H1 (cell line): ENCODE results near the gene ATAD3A. TPM values are rescaled to one million over a fixed set of nuclear protein-coding genes. Genes with fewer than 3 reads are reported as not detected.
"Not testable (repeated sequence)": the region's sequence is repeated elsewhere in the genome, so short reads cannot be mapped to it uniquely, and the experiment has no call there.

Source experiments
- CTCF ChIA-PET: fragments of 300-600 bp; sonication (Branson Sonifier 250); formaldehyde crosslinking; loops from one replicate; lab custom pipeline; 2021; ENCODE audit not compliant: partially characterized antibody; lab: Charles Lee
- POLR2A ChIA-PET: fragments of 300-600 bp; sonication (Branson Sonifier 250); formaldehyde crosslinking; loops from one replicate; lab custom pipeline; 2021; ENCODE audit warnings: inconsistent platforms; ENCODE audit not compliant: partially characterized antibody; lab: Charles Lee
- DNase-seq, 2 experiments: peaks; one replicate each; pipeline versions ENCODE4 v3.0.0 to v3.0.0-alpha.2; 2010 to 2022; ENCODE audit warnings: low spot score in 2 of 2, low read depth in 1 of 2, mixed read lengths in 1 of 2
- FAIRE-seq: peaks from 2 replicates; lab custom pipeline; 2011; peaks lifted over from hg19 to GRCh38; lab: Jason Lieb, UNC
- H2AFZ ChIP-seq: 2 replicates; pipeline ENCODE4 v1.8.1; 2012; ENCODE audit warnings: low read length, inconsistent platforms
- H2AK5ac ChIP-seq: 2 replicates; pipeline ENCODE4 v1.6.1; 2013; ENCODE audit warnings: low read depth, low read length
- H2BK120ac ChIP-seq: replicated peaks from 2 replicates; pipeline ENCODE3; 2013; ENCODE audit warnings: low read depth, low read length, inconsistent platforms
- H2BK12ac ChIP-seq: 2 replicates; pipeline ENCODE4 v1.6.1; 2013; ENCODE audit warnings: low read depth, low read length
- H2BK15ac ChIP-seq: 2 replicates; pipeline ENCODE4 v1.6.1; 2013; ENCODE audit warnings: low read length
- H2BK20ac ChIP-seq: 2 replicates; pipeline ENCODE4 v1.6.1; 2013; ENCODE audit warnings: low read length
- H2BK5ac ChIP-seq: 2 replicates; pipeline ENCODE4 v1.6.1; 2013; ENCODE audit warnings: low read depth, low read length
- H3K14ac ChIP-seq: 2 replicates; pipeline ENCODE4 v1.6.1; 2013; ENCODE audit warnings: inconsistent platforms; ENCODE audit not compliant: insufficient read length
- H3K18ac ChIP-seq: 2 replicates; pipeline ENCODE4 v1.6.1; 2013; ENCODE audit warnings: low read length; ENCODE audit errors: extremely low read depth
- H3K23ac ChIP-seq: 2 replicates; pipeline ENCODE4 v1.6.1; 2013; ENCODE audit warnings: inconsistent platforms; ENCODE audit not compliant: insufficient read length
- H3K23me2 ChIP-seq: 2 replicates; pipeline ENCODE4 v1.6.1; 2013; ENCODE audit warnings: low read depth, low read length
- H3K27ac ChIP-seq: 2 replicates; pipeline ENCODE4 v1.6.1; 2011; ENCODE audit warnings: low read depth, low read length, inconsistent platforms
- H3K27me3 ChIP-seq, 4 experiments: replicated peaks in 1 of 4; 1 replicate in 1 of 4; 2 replicates in 3 of 4; pipeline versions ENCODE4 v1.6.1 to v1.8.1; 2011 to 2013; ENCODE audit warnings: low read length in 3 of 4, mild to moderate bottlenecking in 3 of 4, inconsistent platforms in 2 of 4, mixed read lengths in 2 of 4, moderate library complexity in 1 of 4; ENCODE audit not compliant: control insufficient read depth in 3 of 4, insufficient read depth in 3 of 4; ENCODE audit errors: extremely low read depth in 1 of 4
- H3K36me3 ChIP-seq, 4 experiments: 2 replicates each; pipeline versions ENCODE4 v1.6.1 to v1.8.1; 2011 to 2013; ENCODE audit warnings: mild to moderate bottlenecking in 4 of 4, low read length in 3 of 4, moderate library complexity in 2 of 4, control low read depth in 1 of 4, inconsistent platforms in 1 of 4; ENCODE audit not compliant: insufficient read depth in 4 of 4, control insufficient read depth in 2 of 4
- H3K4ac ChIP-seq: replicated peaks from 2 replicates; pipeline ENCODE3; 2013; ENCODE audit warnings: low read length, low read depth, mixed read lengths, inconsistent platforms; ENCODE audit not compliant: insufficient read length
- H3K4me1 ChIP-seq, 4 experiments: replicated peaks in 1 of 4; 1 replicate in 1 of 4; 2 replicates in 3 of 4; pipeline versions ENCODE4 v1.6.1 to v1.8.1; 2011 to 2013; ENCODE audit warnings: low read length in 3 of 4, inconsistent platforms in 2 of 4, mixed read lengths in 1 of 4; ENCODE audit not compliant: insufficient read depth in 4 of 4, control insufficient read depth in 3 of 4
- H3K4me2 ChIP-seq, 2 experiments: 2 replicates each; pipeline versions ENCODE4 v1.6.1 to v1.8.1; 2011 to 2013; ENCODE audit warnings: low read depth in 2 of 2, low read length in 2 of 2, control low read depth in 1 of 2, inconsistent platforms in 1 of 2, mild to moderate bottlenecking in 1 of 2; ENCODE audit not compliant: insufficient read depth in 1 of 2
- H3K4me3 ChIP-seq, 4 experiments: fragments of 200-600, 300-600 bp in 1 of 4; sonication (generic), shearing (Covaris generic), sonication (Bioruptor Twin) in 1 of 4; 2 replicates each; pipeline versions ENCODE4 v1.5.1 to v1.8.1; 2011 to 2016; ENCODE audit warnings: low read length in 4 of 4, low read depth in 3 of 4, control low read depth in 2 of 4, inconsistent platforms in 2 of 4, mild to moderate bottlenecking in 2 of 4, mixed read lengths in 1 of 4, moderate library complexity in 1 of 4; ENCODE audit not compliant: insufficient read depth in 2 of 4; ENCODE audit errors: extremely low read depth in 1 of 4
- H3K56ac ChIP-seq: replicated peaks from 2 replicates; pipeline ENCODE3; 2013; ENCODE audit warnings: low read depth, mild to moderate bottlenecking, mixed read lengths, low read length, inconsistent platforms; ENCODE audit not compliant: insufficient read length
- H3K79me1 ChIP-seq: 2 replicates; pipeline ENCODE4 v1.6.1; 2013; ENCODE audit warnings: low read depth, low read length, control low read depth
- H3K79me2 ChIP-seq, 2 experiments: 2 replicates each; pipeline versions ENCODE4 v1.6.1 to v1.8.1; 2012 to 2013; ENCODE audit warnings: low read length in 2 of 2, mild to moderate bottlenecking in 2 of 2, inconsistent platforms in 1 of 2; ENCODE audit not compliant: insufficient read depth in 2 of 2, control insufficient read depth in 1 of 2
- H3K9ac ChIP-seq, 4 experiments: replicated peaks in 1 of 4; 1 replicate in 1 of 4; 2 replicates in 3 of 4; pipeline versions ENCODE4 v1.6.1 to v1.8.1; 2011 to 2013; ENCODE audit warnings: low read depth in 3 of 4, low read length in 3 of 4, control low read depth in 2 of 4, mild to moderate bottlenecking in 2 of 4, moderate library complexity in 2 of 4, inconsistent platforms in 1 of 4; ENCODE audit errors: extremely low read depth in 1 of 4
- H3K9me3 ChIP-seq, 2 experiments: 2 replicates each; pipeline versions ENCODE4 v1.6.1 to v1.8.1; 2012 to 2013; ENCODE audit warnings: mild to moderate bottlenecking in 2 of 2, moderate library complexity in 2 of 2, control low read depth in 1 of 2, inconsistent platforms in 1 of 2, low read depth in 1 of 2, low read length in 1 of 2, mixed read lengths in 1 of 2; ENCODE audit not compliant: insufficient read depth in 2 of 2
- H4K20me1 ChIP-seq, 2 experiments: replicated peaks in 1 of 2; 2 replicates each; pipeline versions ENCODE3 to v1.8.1; 2011 to 2013; ENCODE audit warnings: inconsistent platforms in 2 of 2, low read length in 2 of 2, mild to moderate bottlenecking in 1 of 2; ENCODE audit not compliant: insufficient read depth in 2 of 2, control insufficient read depth in 1 of 2
- H4K5ac ChIP-seq: 2 replicates; pipeline ENCODE4 v1.6.1; 2013; ENCODE audit warnings: low read length, low read depth, mixed read lengths, inconsistent platforms; ENCODE audit not compliant: insufficient read length
- H4K8ac ChIP-seq: 2 replicates; pipeline ENCODE4 v1.8.0; 2013; ENCODE audit warnings: mild to moderate bottlenecking, moderate library complexity, low read length, inconsistent platforms; ENCODE audit not compliant: insufficient read depth; ENCODE audit errors: extremely low read depth
- H4K91ac ChIP-seq: replicated peaks from 2 replicates; pipeline ENCODE3; 2013; ENCODE audit warnings: low read length, mixed read lengths, inconsistent platforms; ENCODE audit not compliant: insufficient read length
- WGBS, 2 experiments: shearing (Covaris generic) in 1 of 2; methylation state at CpG; one replicate each; pipeline versions ENCODE4 v1.1.6 to v1.1.7; 2013 to 2015; ENCODE audit warnings: low lambda C conversion rate in 2 of 2, mixed read lengths in 2 of 2, inconsistent platforms in 1 of 2, low coverage in 1 of 2, missing lambda C conversion rate in 1 of 2; ENCODE audit not compliant: insufficient replicate concordance in 2 of 2, insufficient coverage in 1 of 2, insufficient read length in 1 of 2; ENCODE audit errors: extremely low coverage in 1 of 2, missing lambda C conversion rate in 1 of 2; 5-methylcytosine and 5-hydroxymethylcytosine counted together
- polyA plus RNA-seq, 7 experiments: library from polyadenylated mRNA; depleted of rRNA in 3 of 7; stranded (reverse) in 5 of 7; unstranded in 2 of 7; fragments of >200 nt in 5 of 7; fragments of 200-250 nt in 2 of 7; gene quantifications; 1 replicate in 5 of 7; 2 replicates in 1 of 7; 4 replicates in 1 of 7; pipeline versions ENCODE4 v1.2.1 to v1.2.3, GENCODE V29; 2011 to 2013; ENCODE audit warnings: missing spikeins in 2 of 7, mixed read lengths in 2 of 7
- total RNA-seq: library from RNA; stranded (reverse); fragmentation: NEBNext Ultra II Directional; extraction: Animal tissue kit (Norgen Biotek cat#: 25700); gene quantifications from 2 replicates; pipeline ENCODE4 v1.2.1, GENCODE V29; 2021

ATAD3A gene
- total and polyA plus RNA-seq, 2 of the 8 experiments (the other 6 are each of a cell fraction or from before 2014, with no cell fraction given): 28.3 to 64.7 TPM

GRCh38 chr1:1512425-1512824, 463 bp downstream of the ATAD3A start:
- H3K27me3 ChIP-seq, H2AFZ ChIP-seq, H4K8ac ChIP-seq, H3K27ac ChIP-seq, H3K18ac ChIP-seq, H4K20me1 ChIP-seq, H2BK12ac ChIP-seq, H2BK20ac ChIP-seq, H4K91ac ChIP-seq, H3K79me1 ChIP-seq, H3K4me1 ChIP-seq, DNase-seq, H2AK5ac ChIP-seq, H3K4ac ChIP-seq, H4K5ac ChIP-seq, H2BK120ac ChIP-seq, H3K36me3 ChIP-seq, H3K9ac ChIP-seq, H2BK5ac ChIP-seq, H3K14ac ChIP-seq, H3K23me2 ChIP-seq, H3K79me2 ChIP-seq, H3K23ac ChIP-seq, CTCF ChIA-PET, H2BK15ac ChIP-seq, H3K56ac ChIP-seq, FAIRE-seq, H3K9me3 ChIP-seq: not testable (repeated sequence)
- POLR2A ChIA-PET: interaction anchor here (1.4 to 1.6 kb wide), 2 partner anchors 118 to 201 kb away, joined by 3 read pairs; no protein-coding TSS in a partner anchor
- 0% methylated on average over 4 of the region's 52 CpGs; no CpG with 5 or more reads in 1 of the 2 experiments for WGBS, 2 experiments
- H3K4me3 ChIP-seq: peak overlapping the region; percentile 34 to 79 (median 48)
- peak overlapping the region; percentile 56 to 60; a peak in 3 of 4 replicates for H3K4me2 ChIP-seq

DNA sequence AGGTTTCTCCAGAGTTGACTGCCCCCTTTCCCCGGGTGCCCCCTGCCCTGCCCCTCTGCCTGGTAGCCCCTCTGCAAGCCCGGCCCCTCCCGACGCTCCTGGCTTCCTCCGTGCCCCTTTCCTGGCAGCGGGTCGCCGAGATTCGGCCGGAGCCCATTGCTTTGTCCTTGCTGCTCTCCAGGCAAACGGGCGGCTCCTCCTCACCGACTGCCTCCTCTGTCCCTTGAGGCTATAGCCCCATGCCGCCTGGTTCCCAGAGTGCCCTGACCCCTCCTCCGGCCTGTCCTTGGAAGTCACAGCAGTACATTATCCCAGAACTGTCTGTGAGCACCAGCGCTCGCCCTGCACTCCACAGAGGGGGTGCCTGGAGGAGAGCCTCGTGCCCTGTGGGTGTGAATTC, 1.7 kb downstream of the ATAD3A start:
- H3K4ac ChIP-seq, H2BK120ac ChIP-seq, H3K79me1 ChIP-seq, H3K23me2 ChIP-seq, H4K5ac ChIP-seq, H2BK5ac ChIP-seq, H3K79me2 ChIP-seq, H2BK15ac ChIP-seq, FAIRE-seq, H3K9ac ChIP-seq, CTCF ChIA-PET, H3K18ac ChIP-seq, H2AK5ac ChIP-seq, H3K4me1 ChIP-seq, H3K9me3 ChIP-seq, H3K4me2 ChIP-seq, H3K23ac ChIP-seq, DNase-seq, H3K27me3 ChIP-seq, POLR2A ChIA-PET, H2AFZ ChIP-seq, H3K4me3 ChIP-seq, H2BK20ac ChIP-seq, H2BK12ac ChIP-seq, H4K8ac ChIP-seq, H4K91ac ChIP-seq, H3K14ac ChIP-seq, H4K20me1 ChIP-seq, H3K27ac ChIP-seq, H3K56ac ChIP-seq: not testable (repeated sequence)
- WGBS, 2 experiments: 92% methylated on average over 13 of the region's 18 CpGs; no CpG with 5 or more reads in 1 of the 2 experiments
- peaks cover 4 to 13% (median 9%) of the 10 kb centered on the region in 4 experiments; a peak in 6 of 8 replicates for H3K36me3 ChIP-seq
